ENCODE results near the gene SP5.
"Not testable (repeated sequence)": the region's sequence is repeated elsewhere in the genome, so short reads cannot be mapped to it uniquely, and the experiment has no call there.

The SP5 gene

GRCh38 chr2:170734601-170735000, 19.5 kb downstream of the SP5 start:
- H3K4me3 Mint-ChIP-seq; H3K36me3 Mint-ChIP-seq (ENCODE audit: insufficient read depth); H3K27ac Mint-ChIP-seq (ENCODE audit: low read depth); H3K4me1 Mint-ChIP-seq; DNase-seq (ENCODE audit: low spot score in 2 of 2); H3K9me3 Mint-ChIP-seq; ATAC-seq (replicated peaks; ENCODE audit: extremely low read depth, poor library complexity, severe bottlenecking): not testable (repeated sequence)
- H3K27me3 Mint-ChIP-seq = peaks cover 68% of the 10 kb centered on the region

- no peaks in the 10 kb centered on the region for H3K36me3 Mint-ChIP-seq (ENCODE audit: insufficient read depth)
- no peaks in the 10 kb centered on the region for H3K4me1 Mint-ChIP-seq
- DNase-seq (ENCODE audit: low spot score in 2 of 2) (no peak), ATAC-seq (replicated peaks; ENCODE audit: extremely low read depth, poor library complexity, severe bottlenecking) (no peak)
- H3K4me3 Mint-ChIP-seq = no peak overlapping the region
- peaks cover 64% of the 10 kb centered on the region for H3K27me3 Mint-ChIP-seq
- H3K27ac Mint-ChIP-seq (ENCODE audit: low read depth) = no peak overlapping the region
- peaks cover 9% of the 10 kb centered on the region for H3K9me3 Mint-ChIP-seq
These were observed 21.5 kb downstream of the SP5 start for GRCh38 chr2:170736628-170737027.

- Mint-ChIP-seq H3K27me3 (peaks cover 64% of the 10 kb centered on the region), H3K27ac (ENCODE audit: low read depth) (no peak overlapping the region), H3K4me3 (no peak overlapping the region), H3K36me3 (ENCODE audit: insufficient read depth) (no peaks in the 10 kb centered on the region), H3K4me1 (no peaks in the 10 kb centered on the region), H3K9me3 (peaks cover 9% of the 10 kb centered on the region)
- no peak for DNase-seq (ENCODE audit: low spot score in 2 of 2)
- ATAC-seq (replicated peaks; ENCODE audit: extremely low read depth, poor library complexity, severe bottlenecking) = no peak
These were observed 22.3 kb downstream of the SP5 start for GRCh38 chr2:170737406-170737805.

GRCh38 chr2:170737821-170738220, 22.7 kb downstream of the SP5 start:
- no peak for ATAC-seq (replicated peaks; ENCODE audit: extremely low read depth, poor library complexity, severe bottlenecking)
- peaks cover 9% of the 10 kb centered on the region for H3K9me3 Mint-ChIP-seq

GRCh38 chr2:170739048-170739447, 23.9 kb downstream of the SP5 start:
- ATAC-seq (replicated peaks; ENCODE audit: extremely low read depth, poor library complexity, severe bottlenecking) = no peak
- no peak overlapping the region for H3K27ac Mint-ChIP-seq (ENCODE audit: low read depth)
- no peaks in the 10 kb centered on the region for H3K36me3 Mint-ChIP-seq (ENCODE audit: insufficient read depth)
- DNase-seq (ENCODE audit: low spot score in 2 of 2) = no peak
- H3K9me3 Mint-ChIP-seq = peaks cover 9% of the 10 kb centered on the region
- no peaks in the 10 kb centered on the region for H3K4me1 Mint-ChIP-seq
- peaks cover 58% of the 10 kb centered on the region for H3K27me3 Mint-ChIP-seq
- H3K4me3 Mint-ChIP-seq = no peak overlapping the region

More at GRCh38 chr2:170737821-170738220, 22.7 kb downstream of the SP5 start:
- Mint-ChIP-seq H3K36me3 (ENCODE audit: insufficient read depth) (no peaks in the 10 kb centered on the region), H3K27me3 (peaks cover 64% of the 10 kb centered on the region), H3K4me1 (no peaks in the 10 kb centered on the region), H3K27ac (ENCODE audit: low read depth) (no peak overlapping the region), H3K4me3 (no peak overlapping the region)
- DNase-seq (ENCODE audit: low spot score in 2 of 2) = no peak

- no peak for ATAC-seq (replicated peaks; ENCODE audit: extremely low read depth, poor library complexity, severe bottlenecking)
These were observed 24.4 kb downstream of the SP5 start for GRCh38 chr2:170739507-170740046.

GRCh38 chr2:170740660-170741059, 25.5 kb downstream of the SP5 start:
- H3K36me3 Mint-ChIP-seq (ENCODE audit: insufficient read depth) = no peaks in the 10 kb centered on the region
- no peak overlapping the region for H3K27ac Mint-ChIP-seq (ENCODE audit: low read depth)
- DNase-seq (ENCODE audit: low spot score in 2 of 2) (no peak), ATAC-seq (replicated peaks; ENCODE audit: extremely low read depth, poor library complexity, severe bottlenecking) (no peak)
- no peak overlapping the region for H3K4me3 Mint-ChIP-seq
- peaks cover 9% of the 10 kb centered on the region for H3K9me3 Mint-ChIP-seq
- no peaks in the 10 kb centered on the region for H3K4me1 Mint-ChIP-seq
- H3K27me3 Mint-ChIP-seq = peaks cover 56% of the 10 kb centered on the region

More at GRCh38 chr2:170739507-170740046, 24.4 kb downstream of the SP5 start:
- Mint-ChIP-seq H3K27me3 (peaks cover 58% of the 10 kb centered on the region), H3K27ac (ENCODE audit: low read depth) (no peak overlapping the region), H3K4me1 (no peaks in the 10 kb centered on the region), H3K9me3 (peaks cover 9% of the 10 kb centered on the region), H3K36me3 (ENCODE audit: insufficient read depth) (no peaks in the 10 kb centered on the region), H3K4me3 (no peak overlapping the region)
- DNase-seq (ENCODE audit: low spot score in 2 of 2) = no peak

GRCh38 chr2:170742000-170742399, 26.9 kb downstream of the SP5 start:
- ATAC-seq (replicated peaks; ENCODE audit: extremely low read depth, poor library complexity, severe bottlenecking) = no peak

GRCh38 chr2:170742896-170743529, 27.9 kb downstream of the SP5 start:
- H3K9me3 Mint-ChIP-seq = no peaks in the 10 kb centered on the region
- no peak overlapping the region for H3K4me3 Mint-ChIP-seq
- DNase-seq (ENCODE audit: low spot score in 2 of 2) (no peak), ATAC-seq (replicated peaks; ENCODE audit: extremely low read depth, poor library complexity, severe bottlenecking) (no peak)
- H3K27ac Mint-ChIP-seq (ENCODE audit: low read depth) = no peak overlapping the region
- H3K27me3 Mint-ChIP-seq = peaks cover 45% of the 10 kb centered on the region
- H3K4me1 Mint-ChIP-seq = no peaks in the 10 kb centered on the region
- no peaks in the 10 kb centered on the region for H3K36me3 Mint-ChIP-seq (ENCODE audit: insufficient read depth)

More at GRCh38 chr2:170742000-170742399, 26.9 kb downstream of the SP5 start:
- peaks cover 43% of the 10 kb centered on the region for H3K27me3 Mint-ChIP-seq
- H3K9me3 Mint-ChIP-seq = peaks cover 6% of the 10 kb centered on the region
- H3K27ac Mint-ChIP-seq (ENCODE audit: low read depth) = no peak overlapping the region
- no peaks in the 10 kb centered on the region for H3K4me1 Mint-ChIP-seq
- H3K4me3 Mint-ChIP-seq = no peak overlapping the region
- DNase-seq (ENCODE audit: low spot score in 2 of 2) = no peak
- H3K36me3 Mint-ChIP-seq (ENCODE audit: insufficient read depth) = no peaks in the 10 kb centered on the region

GRCh38 chr2:170743530-170744239, 28.5 kb downstream of the SP5 start:
- no peaks in the 10 kb centered on the region for H3K36me3 Mint-ChIP-seq (ENCODE audit: insufficient read depth)
- no peaks in the 10 kb centered on the region for H3K4me1 Mint-ChIP-seq
- DNase-seq (ENCODE audit: low spot score in 2 of 2) = no peak
- H3K4me3 Mint-ChIP-seq = no peak overlapping the region
- no peak for ATAC-seq (replicated peaks; ENCODE audit: extremely low read depth, poor library complexity, severe bottlenecking)
- no peak overlapping the region for H3K27ac Mint-ChIP-seq (ENCODE audit: low read depth)
- peaks cover 48% of the 10 kb centered on the region for H3K27me3 Mint-ChIP-seq
- H3K9me3 Mint-ChIP-seq = no peaks in the 10 kb centered on the region

GRCh38 chr2:170744248-170745002, 29.3 kb downstream of the SP5 start:
- DNase-seq (ENCODE audit: low spot score in 2 of 2) (no peak), ATAC-seq (replicated peaks; ENCODE audit: extremely low read depth, poor library complexity, severe bottlenecking) (no peak)
- H3K9me3 Mint-ChIP-seq = no peaks in the 10 kb centered on the region
- no peaks in the 10 kb centered on the region for H3K4me1 Mint-ChIP-seq
- no peak overlapping the region for H3K27ac Mint-ChIP-seq (ENCODE audit: low read depth)
- H3K4me3 Mint-ChIP-seq = no peak overlapping the region
- peaks cover 48% of the 10 kb centered on the region for H3K27me3 Mint-ChIP-seq
- H3K36me3 Mint-ChIP-seq (ENCODE audit: insufficient read depth) = no peaks in the 10 kb centered on the region

- Mint-ChIP-seq H3K27me3 (peaks cover 50% of the 10 kb centered on the region), H3K36me3 (ENCODE audit: insufficient read depth) (no peaks in the 10 kb centered on the region), H3K4me1 (no peaks in the 10 kb centered on the region), H3K4me3 (no peak overlapping the region), H3K27ac (ENCODE audit: low read depth) (no peak overlapping the region), H3K9me3 (no peaks in the 10 kb centered on the region)
- no peak for DNase-seq (ENCODE audit: low spot score in 2 of 2)
- no peak for ATAC-seq (replicated peaks; ENCODE audit: extremely low read depth, poor library complexity, severe bottlenecking)
These were observed 30.2 kb downstream of the SP5 start for GRCh38 chr2:170745305-170745704.

Data from central memory CD8-positive, alpha-beta T cell (primary cell).